ENCODE results near the gene ITGAL. TPM values are rescaled to one million over a fixed set of nuclear protein-coding genes. Genes with fewer than 3 reads are reported as not detected.

ITGAL gene
- total and polyA plus RNA-seq, 2 of the 13 experiments (the other 11 are each of a cell fraction or from before 2014, with no cell fraction given): 0.86 to 1.2 TPM

DNA sequence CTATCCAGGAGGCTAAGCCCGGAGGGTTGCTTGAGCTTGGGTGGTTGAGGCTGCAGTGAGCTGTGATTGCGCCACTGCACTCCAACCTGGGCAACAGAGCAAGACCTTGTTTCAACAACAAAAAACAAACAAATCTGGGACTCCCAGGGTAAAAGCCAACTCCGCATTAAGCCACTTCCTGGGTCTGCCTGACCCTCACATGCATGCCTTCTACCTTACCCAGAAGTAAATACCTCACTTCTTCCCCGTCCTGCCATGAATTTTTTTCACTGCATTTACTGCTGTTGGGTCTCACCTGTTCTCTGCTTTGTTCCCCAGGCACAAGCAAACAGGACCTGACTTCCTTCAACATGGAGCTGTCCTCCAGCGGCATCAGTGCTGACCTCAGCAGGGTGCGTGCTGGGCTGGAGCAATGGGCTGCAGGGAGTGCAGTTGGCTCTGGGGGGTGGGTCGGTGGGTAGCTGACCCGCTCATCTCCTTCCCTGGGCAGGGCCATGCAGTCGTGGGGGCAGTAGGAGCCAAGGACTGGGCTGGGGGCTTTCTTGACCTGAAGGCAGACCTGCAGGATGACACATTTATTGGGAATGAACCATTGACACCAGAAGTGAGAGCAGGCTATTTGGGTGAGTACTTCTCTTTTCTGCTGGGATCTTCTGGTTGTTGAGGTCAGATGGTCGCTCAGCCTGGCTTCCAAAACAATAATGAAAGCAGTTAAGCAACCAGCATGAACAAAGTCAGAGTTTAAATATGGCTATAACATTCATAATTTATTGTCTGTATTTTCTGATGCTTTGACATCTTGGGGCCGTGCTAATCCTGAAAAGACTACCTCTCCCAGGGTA lies 16.4 kb downstream of the ITGAL start (continued):
- peak; percentile 66 for TF ChIP-seq ZEB1 (IDR thresholded peaks at IDR 0.05; ENCODE audit: insufficient replicate concordance, low read depth)
- TF ChIP-seq ZFAT (CRISPR knock-in tag; conservative IDR thresholded peaks at IDR 0.05): no peak
- TF ChIP-seq ATAD3A (CRISPR knock-in tag; IDR thresholded peaks at IDR 0.05): no peak
- TF ChIP-seq SMARCC2 (IDR thresholded peaks at IDR 0.05): no peak
- TF ChIP-seq ZNF564 (CRISPR knock-in tag; IDR thresholded peaks at IDR 0.05): no peak
- peak; percentile 98 for TF ChIP-seq ZMYM2 (CRISPR knock-in tag; IDR thresholded peaks at IDR 0.05)
- TF ChIP-seq FOSL1 (CRISPR knock-in tag; IDR thresholded peaks at IDR 0.05; ENCODE audit: borderline replicate concordance): no peak
- TF ChIP-seq IRF2 (CRISPR knock-in tag; IDR thresholded peaks at IDR 0.05): peak; percentile 38; the same call in 1 of the 2 replicates
- no peak for TF ChIP-seq ZNF652 (CRISPR knock-in tag; IDR thresholded peaks at IDR 0.05; ENCODE audit: borderline replicate concordance, low read depth)
- 0 out of 2 replicates have a peak, but pooled peaks have one; percentile 37 for TF ChIP-seq ZNF205 (CRISPR knock-in tag; IDR thresholded peaks at IDR 0.05)
- TF ChIP-seq ZNF335 (CRISPR knock-in tag; IDR thresholded peaks at IDR 0.05): no peak
- 0 out of 2 replicates have a peak, but pooled peaks have one; percentile 47 for TF ChIP-seq ZNF124 (CRISPR knock-in tag; IDR thresholded peaks at IDR 0.05)
- no peak for TF ChIP-seq ATM (IDR thresholded peaks at IDR 0.05; ENCODE audit: borderline replicate concordance)
- TF ChIP-seq PITX1 (CRISPR knock-in tag; IDR thresholded peaks at IDR 0.05): peak; percentile 88
- TF ChIP-seq, protein P1, sequence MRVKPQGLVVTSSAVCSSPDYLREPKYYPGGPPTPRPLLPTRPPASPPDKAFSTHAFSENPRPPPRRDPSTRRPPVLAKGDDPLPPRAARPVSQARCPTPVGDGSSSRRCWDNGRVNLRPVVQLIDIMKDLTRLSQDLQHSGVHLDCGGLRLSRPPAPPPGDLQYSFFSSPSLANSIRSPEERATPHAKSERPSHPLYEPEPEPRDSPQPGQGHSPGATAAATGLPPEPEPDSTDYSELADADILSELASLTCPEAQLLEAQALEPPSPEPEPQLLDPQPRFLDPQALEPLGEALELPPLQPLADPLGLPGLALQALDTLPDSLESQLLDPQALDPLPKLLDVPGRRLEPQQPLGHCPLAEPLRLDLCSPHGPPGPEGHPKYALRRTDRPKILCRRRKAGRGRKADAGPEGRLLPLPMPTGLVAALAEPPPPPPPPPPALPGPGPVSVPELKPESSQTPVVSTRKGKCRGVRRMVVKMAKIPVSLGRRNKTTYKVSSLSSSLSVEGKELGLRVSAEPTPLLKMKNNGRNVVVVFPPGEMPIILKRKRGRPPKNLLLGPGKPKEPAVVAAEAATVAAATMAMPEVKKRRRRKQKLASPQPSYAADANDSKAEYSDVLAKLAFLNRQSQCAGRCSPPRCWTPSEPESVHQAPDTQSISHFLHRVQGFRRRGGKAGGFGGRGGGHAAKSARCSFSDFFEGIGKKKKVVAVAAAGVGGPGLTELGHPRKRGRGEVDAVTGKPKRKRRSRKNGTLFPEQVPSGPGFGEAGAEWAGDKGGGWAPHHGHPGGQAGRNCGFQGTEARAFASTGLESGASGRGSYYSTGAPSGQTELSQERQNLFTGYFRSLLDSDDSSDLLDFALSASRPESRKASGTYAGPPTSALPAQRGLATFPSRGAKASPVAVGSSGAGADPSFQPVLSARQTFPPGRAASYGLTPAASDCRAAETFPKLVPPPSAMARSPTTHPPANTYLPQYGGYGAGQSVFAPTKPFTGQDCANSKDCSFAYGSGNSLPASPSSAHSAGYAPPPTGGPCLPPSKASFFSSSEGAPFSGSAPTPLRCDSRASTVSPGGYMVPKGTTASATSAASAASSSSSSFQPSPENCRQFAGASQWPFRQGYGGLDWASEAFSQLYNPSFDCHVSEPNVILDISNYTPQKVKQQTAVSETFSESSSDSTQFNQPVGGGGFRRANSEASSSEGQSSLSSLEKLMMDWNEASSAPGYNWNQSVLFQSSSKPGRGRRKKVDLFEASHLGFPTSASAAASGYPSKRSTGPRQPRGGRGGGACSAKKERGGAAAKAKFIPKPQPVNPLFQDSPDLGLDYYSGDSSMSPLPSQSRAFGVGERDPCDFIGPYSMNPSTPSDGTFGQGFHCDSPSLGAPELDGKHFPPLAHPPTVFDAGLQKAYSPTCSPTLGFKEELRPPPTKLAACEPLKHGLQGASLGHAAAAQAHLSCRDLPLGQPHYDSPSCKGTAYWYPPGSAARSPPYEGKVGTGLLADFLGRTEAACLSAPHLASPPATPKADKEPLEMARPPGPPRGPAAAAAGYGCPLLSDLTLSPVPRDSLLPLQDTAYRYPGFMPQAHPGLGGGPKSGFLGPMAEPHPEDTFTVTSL (CRISPR knock-in tag; IDR thresholded peaks at IDR 0.05; ENCODE audit: borderline replicate concordance): peak; percentile 48; the same call in 1 of the 2 replicates
- TF ChIP-seq, protein P2, sequence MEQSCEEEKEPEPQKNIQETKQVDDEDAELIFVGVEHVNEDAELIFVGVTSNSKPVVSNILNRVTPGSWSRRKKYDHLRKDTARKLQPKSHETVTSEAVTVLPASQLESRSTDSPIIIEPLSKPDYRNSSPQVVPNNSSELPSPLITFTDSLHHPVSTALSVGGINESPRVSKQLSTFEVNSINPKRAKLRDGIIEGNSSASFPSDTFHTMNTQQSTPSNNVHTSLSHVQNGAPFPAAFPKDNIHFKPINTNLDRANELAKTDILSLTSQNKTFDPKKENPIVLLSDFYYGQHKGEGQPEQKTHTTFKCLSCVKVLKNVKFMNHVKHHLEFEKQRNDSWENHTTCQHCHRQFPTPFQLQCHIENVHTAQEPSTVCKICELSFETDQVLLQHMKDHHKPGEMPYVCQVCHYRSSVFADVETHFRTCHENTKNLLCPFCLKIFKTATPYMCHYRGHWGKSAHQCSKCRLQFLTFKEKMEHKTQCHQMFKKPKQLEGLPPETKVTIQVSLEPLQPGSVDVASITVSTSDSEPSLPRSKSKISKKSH (CRISPR knock-in tag; IDR thresholded peaks at IDR 0.05; ENCODE audit: borderline replicate concordance): peak; percentile 65; the same call in 1 of the 2 replicates
- TF ChIP-seq HNRNPH1 (optimal IDR thresholded peaks at IDR 0.05; ENCODE audit: low read depth, low read length): no peak
- no peak for TF ChIP-seq CCAR2 (optimal IDR thresholded peaks at IDR 0.05; ENCODE audit: low read depth, low read length)
- no peak for TF ChIP-seq KLF9 (CRISPR knock-in tag; IDR thresholded peaks at IDR 0.05; ENCODE audit: low read depth)
- TF ChIP-seq, protein P3, sequence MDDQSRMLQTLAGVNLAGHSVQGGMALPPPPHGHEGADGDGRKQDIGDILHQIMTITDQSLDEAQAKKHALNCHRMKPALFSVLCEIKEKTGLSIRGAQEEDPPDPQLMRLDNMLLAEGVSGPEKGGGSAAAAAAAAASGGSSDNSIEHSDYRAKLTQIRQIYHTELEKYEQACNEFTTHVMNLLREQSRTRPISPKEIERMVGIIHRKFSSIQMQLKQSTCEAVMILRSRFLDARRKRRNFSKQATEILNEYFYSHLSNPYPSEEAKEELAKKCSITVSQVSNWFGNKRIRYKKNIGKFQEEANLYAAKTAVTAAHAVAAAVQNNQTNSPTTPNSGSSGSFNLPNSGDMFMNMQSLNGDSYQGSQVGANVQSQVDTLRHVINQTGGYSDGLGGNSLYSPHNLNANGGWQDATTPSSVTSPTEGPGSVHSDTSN (CRISPR knock-in tag; IDR thresholded peaks at IDR 0.05; ENCODE audit: borderline replicate concordance): no peak
- TF ChIP-seq ZMYM3 (CRISPR knock-in tag; IDR thresholded peaks at IDR 0.05): peak; percentile 99
- 0 out of 2 replicates have a peak, but pooled peaks have one; percentile 45 for TF ChIP-seq MTF2 (CRISPR knock-in tag; IDR thresholded peaks at IDR 0.05; ENCODE audit: borderline replicate concordance)
- no peak for TF ChIP-seq ZC3H4 (CRISPR knock-in tag; IDR thresholded peaks at IDR 0.05; ENCODE audit: borderline replicate concordance)
